IMR-90 (cell line): ENCODE results near the gene TMEM35A. TPM values are rescaled to one million over a fixed set of nuclear protein-coding genes. Genes with fewer than 3 reads are reported as not detected.

Experiments
- ATAC-seq: fragments of 200-7000 bp; cut with Tn5 transposase; 2 replicates; pipeline ENCODE4 v1.9.1; 2020; ENCODE audit warnings: low read depth, mild to moderate bottlenecking, moderate library complexity
- BruUV-seq: library from RNA; stranded (reverse); fragments of 400-500 nt; replicated peaks from 2 replicates; lab custom pipeline; 2021; lab: Mats Ljungman, UMichigan
- CTCF ChIA-PET: fragments of 300-600 bp; formaldehyde crosslinking; extraction: SDS; loops from one replicate; lab custom pipeline; 2021; ENCODE audit warnings: antibody characterized with exemption; lab: Yijun Ruan, JAX
- POLR2A ChIA-PET: fragments of 300-600 bp; sonication (Branson Sonifier 250); formaldehyde crosslinking; loops from one replicate; lab custom pipeline; 2022; ENCODE audit warnings: antibody characterized with exemption; ENCODE audit not compliant: unreplicated experiment; lab: Charles Lee
- DNase-seq: peaks from one replicate; pipeline ENCODE4 v3.0.0; 2013
- H2AFZ ChIP-seq: replicated peaks from 2 replicates; pipeline ENCODE3; 2013; ENCODE audit warnings: low read length, mild to moderate bottlenecking; ENCODE audit not compliant: poor library complexity
- H2AK5ac ChIP-seq: 2 replicates; pipeline ENCODE4 v1.6.1; 2013; ENCODE audit warnings: low read depth, low read length, inconsistent platforms
- H2AK9ac ChIP-seq: replicated peaks from 2 replicates; pipeline ENCODE3; 2013; ENCODE audit warnings: mild to moderate bottlenecking, low read depth, low read length, moderate library complexity; ENCODE audit not compliant: poor library complexity
- H2BK120ac ChIP-seq: 2 replicates; pipeline ENCODE4 v1.6.1; 2013; ENCODE audit warnings: low read depth, low read length, inconsistent platforms
- H2BK15ac ChIP-seq: 3 replicates; pipeline ENCODE4 v1.6.1; 2013; ENCODE audit warnings: low read depth, low read length, inconsistent platforms
- H2BK20ac ChIP-seq: 2 replicates; pipeline ENCODE4 v1.6.1; 2013; ENCODE audit warnings: low read depth, mild to moderate bottlenecking, inconsistent platforms, low read length, moderate library complexity
- H2BK5ac ChIP-seq: 2 replicates; pipeline ENCODE4 v1.6.1; 2013; ENCODE audit warnings: mild to moderate bottlenecking, low read depth, low read length, inconsistent platforms; ENCODE audit not compliant: poor library complexity, severe bottlenecking
- H3K14ac ChIP-seq: replicated peaks from 2 replicates; pipeline ENCODE4 v1.6.1; 2013; ENCODE audit warnings: low read depth, low read length, inconsistent platforms
- H3K18ac ChIP-seq: 2 replicates; pipeline ENCODE4 v1.6.1; 2013; ENCODE audit warnings: low read depth, low read length, control low read depth
- H3K23ac ChIP-seq: 2 replicates; pipeline ENCODE4 v1.6.1; 2013; ENCODE audit warnings: low read depth, low read length, inconsistent platforms
- H3K27ac ChIP-seq: 2 replicates; pipeline ENCODE4 v1.5.1; 2013; ENCODE audit warnings: mild to moderate bottlenecking, control low read depth, low read length; ENCODE audit not compliant: insufficient read depth
- H3K27me3 ChIP-seq: 2 replicates; pipeline ENCODE4 v1.6.1; 2013; ENCODE audit warnings: low read length; ENCODE audit not compliant: control insufficient read depth, insufficient read depth
- H3K36me3 ChIP-seq: 2 replicates; pipeline ENCODE4 v1.6.1; 2013; ENCODE audit warnings: low read length, mixed read lengths; ENCODE audit not compliant: control insufficient read depth, insufficient read depth
- H3K4ac ChIP-seq: 2 replicates; pipeline ENCODE4 v1.6.1; 2013; ENCODE audit warnings: low read depth, low read length, inconsistent platforms
- H3K4me1 ChIP-seq: 2 replicates; pipeline ENCODE4 v1.6.1; 2013; ENCODE audit warnings: low read length, mixed read lengths; ENCODE audit not compliant: control insufficient read depth, insufficient read depth
- H3K4me2 ChIP-seq: 2 replicates; pipeline ENCODE4 v1.6.1; 2013; ENCODE audit warnings: low read depth, mild to moderate bottlenecking, control low read depth, low read length, moderate library complexity
- H3K4me3 ChIP-seq: 2 replicates; pipeline ENCODE4 v1.5.1; 2013; ENCODE audit warnings: low read depth, mild to moderate bottlenecking, control low read depth, low read length, moderate library complexity; ENCODE audit not compliant: insufficient read depth
- H3K56ac ChIP-seq: 2 replicates; pipeline ENCODE4 v1.6.1; 2013; ENCODE audit warnings: low read length, inconsistent platforms; ENCODE audit not compliant: insufficient read depth; ENCODE audit errors: extremely low read depth
- H3K79me1 ChIP-seq, 2 experiments: 2 replicates each; pipeline ENCODE4 v1.6.1; 2013; ENCODE audit warnings: low read length in 2 of 2, inconsistent platforms in 1 of 2, low read depth in 1 of 2
- H3K9ac ChIP-seq: 2 replicates; pipeline ENCODE4 v1.6.1; 2013; ENCODE audit warnings: low read depth, low read length, control low read depth
- H3K9me1 ChIP-seq: 2 replicates; pipeline ENCODE4 v1.6.1; 2013; ENCODE audit warnings: low read length, inconsistent platforms; ENCODE audit not compliant: insufficient read depth
- H3K9me3 ChIP-seq: 2 replicates; pipeline ENCODE4 v1.6.1; 2013; ENCODE audit warnings: low read length; ENCODE audit not compliant: control insufficient read depth, insufficient read depth
- H4K20me1 ChIP-seq: 2 replicates; pipeline ENCODE4 v1.6.1; 2013; ENCODE audit warnings: low read length, inconsistent platforms; ENCODE audit not compliant: insufficient read depth
- H4K5ac ChIP-seq: 2 replicates; pipeline ENCODE4 v1.6.1; 2013; ENCODE audit warnings: mild to moderate bottlenecking, low read depth, low read length, control low read depth
- H4K8ac ChIP-seq, 2 experiments: 2 replicates each; pipeline ENCODE4 v1.6.1; 2013; ENCODE audit warnings: low read depth in 2 of 2, low read length in 2 of 2, control low read depth in 1 of 2, inconsistent platforms in 1 of 2
- H4K91ac ChIP-seq: 2 replicates; pipeline ENCODE4 v1.6.1; 2013; ENCODE audit warnings: low read depth, low read length, inconsistent platforms; ENCODE audit not compliant: insufficient read depth
- BHLHE40 ChIP-seq: fragments of 150-350 bp; IDR thresholded peaks from 2 replicates; pipeline ENCODE4 v1.6.1; 2016; ENCODE audit warnings: mild to moderate bottlenecking, low read depth, low read length
- CEBPB ChIP-seq: IDR thresholded peaks from 2 replicates; pipeline ENCODE4 v1.6.1; 2012; ENCODE audit warnings: low read depth, low read length, improper control_type of control experiment
- CHD1 ChIP-seq: IDR thresholded peaks from 2 replicates; pipeline ENCODE4 v1.6.1; 2012; ENCODE audit warnings: low read depth, low read length, improper control_type of control experiment
- FOS ChIP-seq: fragments of 150-350 bp; IDR thresholded peaks from 2 replicates; pipeline ENCODE4 v1.6.1; 2016; ENCODE audit warnings: low read depth, low read length
- MAFK ChIP-seq: IDR thresholded peaks from 2 replicates; pipeline ENCODE4 v1.6.1; 2012; ENCODE audit warnings: low read depth, low read length, improper control_type of control experiment
- MAZ ChIP-seq: IDR thresholded peaks from 2 replicates; pipeline ENCODE4 v1.6.1; 2012; ENCODE audit warnings: low read depth, mild to moderate bottlenecking, low read length, improper control_type of control experiment, moderate library complexity, borderline replicate concordance
- MXI1 ChIP-seq: IDR thresholded peaks from 2 replicates; pipeline ENCODE4 v1.6.1; 2012; ENCODE audit warnings: low read depth, mild to moderate bottlenecking, low read length, moderate library complexity, borderline replicate concordance
- NFE2L2 ChIP-seq: fragments of 150-350 bp; IDR thresholded peaks from 2 replicates; pipeline ENCODE4 v1.6.1; 2016; ENCODE audit warnings: low read depth, mild to moderate bottlenecking, low read length
- POLR2A ChIP-seq: IDR thresholded peaks from 2 replicates; pipeline ENCODE4 v1.6.1; 2012; ENCODE audit warnings: mild to moderate bottlenecking, low read depth, low read length
- RAD21 ChIP-seq: IDR thresholded peaks from 2 replicates; pipeline ENCODE4 v1.6.1; 2012; ENCODE audit warnings: low read length, improper control_type of control experiment
- RFX5 ChIP-seq: IDR thresholded peaks from 2 replicates; pipeline ENCODE4 v1.8.0; 2012; ENCODE audit warnings: low read depth, mild to moderate bottlenecking, low read length, moderate library complexity
- SMC3 ChIP-seq: fragments of 150-350 bp; IDR thresholded peaks from 2 replicates; pipeline ENCODE4 v1.6.1; 2016; ENCODE audit warnings: low read depth, mild to moderate bottlenecking, antibody characterized with exemption, low read length, moderate library complexity
- WGBS, 2 experiments: methylation state at CpG; one replicate each; pipeline versions ENCODE4 v1.1.5 to v1.1.7; 2013; ENCODE audit warnings: missing lambda C conversion rate in 2 of 2; ENCODE audit not compliant: insufficient read length in 1 of 2; ENCODE audit errors: extremely low coverage in 2 of 2; 5-methylcytosine and 5-hydroxymethylcytosine counted together
- dilution Hi-C: fragments of 300-500 bp; cut with HindIII; formaldehyde crosslinking; loops from one replicate; pipeline ENCODE4 v1.14.3; 2018; ENCODE audit warnings: low sequenced_read_pairs; ENCODE audit not compliant: unreplicated experiment
- in situ Hi-C: fragments of 300-500 bp; cut with MboI; formaldehyde crosslinking; loops from 3 replicates; pipeline ENCODE4 v1.14.3; 2019; ENCODE audit warnings: low sequenced_read_pairs, inconsistent platforms, mixed read lengths
- intact Hi-C: fragments of 100-400 bp; cut with micrococcal nuclease; formaldehyde crosslinking; loops from 2 replicates; pipeline ENCODE4 v1.10.0; 2022
- polyA plus RNA-seq, 3 experiments: library from polyadenylated mRNA; depleted of rRNA; stranded (reverse); fragments of >200 nt; gene quantifications; 2 replicates each; pipeline ENCODE4 v1.2.3, GENCODE V29; 2012; ENCODE audit warnings: low replicate concordance in 1 of 3
- total RNA-seq: library from RNA; depleted of rRNA; stranded (reverse); fragments of >200 nt; gene quantifications from 2 replicates; pipeline ENCODE4 v1.2.3, GENCODE V29; 2012
- TF ChIP-seq, protein P1 (sequence below): fragments of 150-350 bp; IDR thresholded peaks from 2 replicates; pipeline ENCODE4 v1.6.1; 2016; ENCODE audit warnings: low read depth, mild to moderate bottlenecking, low read length, moderate library complexity, borderline replicate concordance
- TF ChIP-seq, protein P2 (sequence below): fragments of 150-350 bp; IDR thresholded peaks from 2 replicates; pipeline ENCODE4 v1.6.1; 2017; ENCODE audit warnings: mild to moderate bottlenecking, antibody characterized with exemption, low read length, low read depth
- TF ChIP-seq, protein P3 (sequence below): conservative IDR thresholded peaks from 2 replicates; pipeline ENCODE4 v1.5.1; 2012; ENCODE audit warnings: mild to moderate bottlenecking, low read depth, low read length, improper control_type of control experiment

TMEM35A gene
- total and polyA plus RNA-seq, 2 of the 4 experiments (the other 2 are of a cell fraction) = 11.3 to 14.2 TPM

DNA sequence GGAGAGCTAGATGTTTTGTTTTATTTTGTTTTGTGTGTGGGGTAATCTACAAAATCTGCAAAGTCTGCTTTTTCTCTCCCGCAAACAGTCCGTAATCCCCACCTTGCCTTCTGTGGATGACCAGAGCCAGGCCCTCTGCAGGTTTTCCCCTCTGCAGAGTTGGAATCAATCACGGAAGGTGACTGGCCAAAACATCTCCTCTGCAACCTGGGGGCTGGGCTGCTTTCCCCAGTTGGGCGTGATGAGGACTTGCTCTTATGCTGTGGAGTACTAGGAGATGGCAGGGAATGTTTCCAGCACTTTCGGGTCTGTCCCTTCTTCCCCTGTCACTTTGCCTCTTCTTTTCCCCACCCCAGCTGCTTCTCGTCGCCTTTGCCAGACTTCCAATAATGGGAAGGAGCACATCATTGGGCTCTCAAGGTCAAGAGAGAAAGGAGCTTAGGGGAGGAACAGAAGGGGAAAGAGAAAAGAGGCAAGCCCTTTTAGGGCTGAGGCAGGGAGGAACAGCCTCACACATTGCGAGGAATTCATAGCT, 1.1 kb downstream of the TMEM35A start:
- Histone ChIP-seq H3K27me3 (no peaks in the 10 kb centered on the region), H3K4me2 (peak overlapping the region; percentile 83), H2BK20ac (no peak overlapping the region; the same call in 1 of the 2 replicates), H3K9ac (no peak overlapping the region), H3K18ac (peak overlapping the region; percentile 56), H2AK9ac (peak overlapping the region; percentile 67), H3K56ac (no peak overlapping the region), H3K4me1 (no peaks in the 10 kb centered on the region), H4K20me1 (no peaks in the 10 kb centered on the region; the same call in 1 of the 2 replicates), H3K14ac (peak overlapping the region; percentile 30; the same call in 1 of the 2 replicates), H2BK15ac (no peak overlapping the region), H3K79me1 (no peaks in the 10 kb centered on the region; a peak in 1 of 4 replicates), H3K9me3 (no peaks in the 10 kb centered on the region), H3K27ac (no peak overlapping the region), H3K9me1 (0 out of 2 replicates have a peak, but pooled peaks cover 2% of the 10 kb centered on the region), H2AK5ac (peak overlapping the region; percentile 12; the same call in 1 of the 2 replicates), H2BK5ac (no peak overlapping the region), H2BK120ac (peak overlapping the region; percentile 2; the same call in 1 of the 2 replicates), H4K91ac (no peak overlapping the region), H3K4ac (no peak overlapping the region), H4K8ac (no peak overlapping the region), H2AFZ (peak overlapping the region; percentile 34), H3K36me3 (no peaks in the 10 kb centered on the region), H3K4me3 (peak overlapping the region; percentile 72), H4K5ac (no peak overlapping the region), H3K23ac (no peak overlapping the region)
- ChIA-PET POLR2A (no interaction called here), CTCF (no interaction called here)
- TF ChIP-seq MAFK (no peak), MAZ (no peak), BHLHE40 (no peak), SMC3 (no peak), RFX5 (no peak), MXI1 (no peak), CEBPB (no peak), POLR2A (no peak), FOS (no peak), RAD21 (no peak), NFE2L2 (no peak), CHD1 (no peak)
- TF ChIP-seq, protein P1, sequence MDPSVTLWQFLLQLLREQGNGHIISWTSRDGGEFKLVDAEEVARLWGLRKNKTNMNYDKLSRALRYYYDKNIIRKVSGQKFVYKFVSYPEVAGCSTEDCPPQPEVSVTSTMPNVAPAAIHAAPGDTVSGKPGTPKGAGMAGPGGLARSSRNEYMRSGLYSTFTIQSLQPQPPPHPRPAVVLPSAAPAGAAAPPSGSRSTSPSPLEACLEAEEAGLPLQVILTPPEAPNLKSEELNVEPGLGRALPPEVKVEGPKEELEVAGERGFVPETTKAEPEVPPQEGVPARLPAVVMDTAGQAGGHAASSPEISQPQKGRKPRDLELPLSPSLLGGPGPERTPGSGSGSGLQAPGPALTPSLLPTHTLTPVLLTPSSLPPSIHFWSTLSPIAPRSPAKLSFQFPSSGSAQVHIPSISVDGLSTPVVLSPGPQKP = no peak
- TF ChIP-seq, protein P2, sequence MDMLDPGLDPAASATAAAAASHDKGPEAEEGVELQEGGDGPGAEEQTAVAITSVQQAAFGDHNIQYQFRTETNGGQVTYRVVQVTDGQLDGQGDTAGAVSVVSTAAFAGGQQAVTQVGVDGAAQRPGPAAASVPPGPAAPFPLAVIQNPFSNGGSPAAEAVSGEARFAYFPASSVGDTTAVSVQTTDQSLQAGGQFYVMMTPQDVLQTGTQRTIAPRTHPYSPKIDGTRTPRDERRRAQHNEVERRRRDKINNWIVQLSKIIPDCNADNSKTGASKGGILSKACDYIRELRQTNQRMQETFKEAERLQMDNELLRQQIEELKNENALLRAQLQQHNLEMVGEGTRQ = no peak
- TF ChIP-seq, protein P3, sequence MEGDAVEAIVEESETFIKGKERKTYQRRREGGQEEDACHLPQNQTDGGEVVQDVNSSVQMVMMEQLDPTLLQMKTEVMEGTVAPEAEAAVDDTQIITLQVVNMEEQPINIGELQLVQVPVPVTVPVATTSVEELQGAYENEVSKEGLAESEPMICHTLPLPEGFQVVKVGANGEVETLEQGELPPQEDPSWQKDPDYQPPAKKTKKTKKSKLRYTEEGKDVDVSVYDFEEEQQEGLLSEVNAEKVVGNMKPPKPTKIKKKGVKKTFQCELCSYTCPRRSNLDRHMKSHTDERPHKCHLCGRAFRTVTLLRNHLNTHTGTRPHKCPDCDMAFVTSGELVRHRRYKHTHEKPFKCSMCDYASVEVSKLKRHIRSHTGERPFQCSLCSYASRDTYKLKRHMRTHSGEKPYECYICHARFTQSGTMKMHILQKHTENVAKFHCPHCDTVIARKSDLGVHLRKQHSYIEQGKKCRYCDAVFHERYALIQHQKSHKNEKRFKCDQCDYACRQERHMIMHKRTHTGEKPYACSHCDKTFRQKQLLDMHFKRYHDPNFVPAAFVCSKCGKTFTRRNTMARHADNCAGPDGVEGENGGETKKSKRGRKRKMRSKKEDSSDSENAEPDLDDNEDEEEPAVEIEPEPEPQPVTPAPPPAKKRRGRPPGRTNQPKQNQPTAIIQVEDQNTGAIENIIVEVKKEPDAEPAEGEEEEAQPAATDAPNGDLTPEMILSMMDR = no peak
- no TSS peak for BruUV-seq
- in situ Hi-C loops = no loop called here
- intact Hi-C loops = loop anchor here (10.0 kb wide), 1 partner anchor 205 kb away; no protein-coding TSS in a partner anchor
- dilution Hi-C loops = no loop called here
- no CpG with 5 or more reads among the region's 8 CpGs for WGBS, 2 experiments
- no peak for DNase-seq
- no peak for ATAC-seq
